Parathyroid adenoma (tissue), 2 donors: ENCODE data around the gene CGB7.

Experiments
- H2AFZ ChIP-seq: fragments of 300-600 bp; sonication (generic); one replicate; pipeline ENCODE4 v1.7.0; 2017; ENCODE audit warnings: antibody characterized with exemption, mild to moderate bottlenecking
- H3K27ac ChIP-seq: fragments of 300-600 bp; sonication (generic); one replicate; pipeline ENCODE4 v1.7.0; 2017
- H3K27me3 ChIP-seq: fragments of 300-600 bp; sonication (generic); one replicate; pipeline ENCODE4 v1.7.0; 2017; ENCODE audit warnings: low read length; ENCODE audit not compliant: control insufficient read depth, insufficient read depth
- H3K36me3 ChIP-seq: fragments of 300-600 bp; sonication (generic); one replicate; pipeline ENCODE4 v1.7.0; 2017; ENCODE audit warnings: low read length; ENCODE audit not compliant: control insufficient read depth, insufficient read depth
- H3K4me1 ChIP-seq: fragments of 300-600 bp; sonication (generic); one replicate; pipeline ENCODE4 v1.7.0; 2017; ENCODE audit warnings: control low read depth
- H3K4me2 ChIP-seq: fragments of 300-600 bp; sonication (generic); one replicate; pipeline ENCODE4 v1.7.0; 2017; ENCODE audit warnings: low read length
- H3K4me3 ChIP-seq: fragments of 300-600 bp; sonication (generic); one replicate; pipeline ENCODE4 v1.7.0; 2017; ENCODE audit warnings: low read depth, low read length
- H3K79me2 ChIP-seq: fragments of 300-600 bp; sonication (generic); one replicate; pipeline ENCODE4 v1.7.0; 2017; ENCODE audit warnings: control low read depth
- H3K9ac ChIP-seq: fragments of 300-600 bp; sonication (generic); one replicate; pipeline ENCODE4 v1.7.0; 2017; ENCODE audit warnings: mild to moderate bottlenecking
- H3K9me3 ChIP-seq: fragments of 300-600 bp; sonication (generic); one replicate; pipeline ENCODE4 v1.7.0; 2017; ENCODE audit warnings: low read length; ENCODE audit not compliant: control insufficient read depth
- CTCF ChIP-seq: fragments of 300-600 bp; sonication (generic); IDR thresholded peaks from one replicate; pipeline ENCODE4 v1.7.0; 2017; ENCODE audit warnings: antibody characterized with exemption, mild to moderate bottlenecking
- donor health status: primary hyperparathyroidism.

The CGB7 gene

GRCh38 chr19:49094505-49095482, 37.2 kb upstream of the CGB7 start:
- no peak overlapping the region for H3K4me2 ChIP-seq
- no peak overlapping the region for H3K27ac ChIP-seq
- no peak for TF ChIP-seq CTCF
- H3K9me3 ChIP-seq, result no peaks in the 10 kb centered on the region
- H3K36me3 ChIP-seq, result no peaks in the 10 kb centered on the region
- no peak overlapping the region for H3K4me3 ChIP-seq
- H3K79me2 ChIP-seq, result peaks cover 37% of the 10 kb centered on the region
- no peaks in the 10 kb centered on the region for H3K4me1 ChIP-seq
- H3K27me3 ChIP-seq, result no peaks in the 10 kb centered on the region
- no peak overlapping the region for H3K9ac ChIP-seq
- H2AFZ ChIP-seq, result no peak overlapping the region

GRCh38 chr19:49092686-49093085, 35.1 kb upstream of the CGB7 start:
- Histone ChIP-seq H3K9me3 (no peaks in the 10 kb centered on the region), H3K36me3 (no peaks in the 10 kb centered on the region), H3K79me2 (peaks cover 34% of the 10 kb centered on the region), H3K4me1 (peaks cover under 1% of the 10 kb centered on the region), H3K27me3 (no peaks in the 10 kb centered on the region), H3K4me3 (no peak overlapping the region), H3K27ac (no peak overlapping the region), H3K9ac (no peak overlapping the region), H2AFZ (no peak overlapping the region), H3K4me2 (no peak overlapping the region)
- TF ChIP-seq CTCF, result no peak

GRCh38 chr19:49091391-49092038, 34.0 kb upstream of the CGB7 start:
- Histone ChIP-seq H3K4me3 (no peak overlapping the region), H3K9me3 (no peaks in the 10 kb centered on the region), H3K4me2 (no peak overlapping the region), H3K79me2 (peaks cover 46% of the 10 kb centered on the region), H3K4me1 (peaks cover 6% of the 10 kb centered on the region), H2AFZ (no peak overlapping the region), H3K9ac (no peak overlapping the region), H3K36me3 (no peaks in the 10 kb centered on the region), H3K27me3 (no peaks in the 10 kb centered on the region), H3K27ac (no peak overlapping the region)
- TF ChIP-seq CTCF, result no peak

GRCh38 chr19:49086296-49086695, 28.7 kb upstream of the CGB7 start:
- H3K9me3 ChIP-seq, result no peaks in the 10 kb centered on the region
- H3K9ac ChIP-seq, result peak overlapping the region; percentile 49
- H3K36me3 ChIP-seq, result no peaks in the 10 kb centered on the region
- TF ChIP-seq CTCF, result no peak
- no peaks in the 10 kb centered on the region for H3K27me3 ChIP-seq
- peaks cover 11% of the 10 kb centered on the region for H3K4me1 ChIP-seq
- H3K4me3 ChIP-seq, result peak overlapping the region; percentile 81
- H3K79me2 ChIP-seq, result peaks cover 44% of the 10 kb centered on the region
- H3K27ac ChIP-seq, result no peak overlapping the region
- peak overlapping the region; percentile 90 for H3K4me2 ChIP-seq
- no peak overlapping the region for H2AFZ ChIP-seq
